HS-5 (cell line): ENCODE data around the gene JAZF1.

Experiments used
- DNase-seq: peaks from one replicate; pipeline ENCODE4 v3.0.0-alpha.2; 2012; ENCODE audit warnings: low read depth

Gene JAZF1

GRCh38 chr7:27835376-27835775, 345.2 kb downstream of the JAZF1 start:
- DNase-seq = no peak

- no peak for DNase-seq
Measured at GRCh38 chr7:27834179-27834921, 346.2 kb downstream of the JAZF1 start.

GRCh38 chr7:27826357-27826756, 354.2 kb downstream of the JAZF1 start:
- no peak for DNase-seq

- no peak for DNase-seq
Measured at GRCh38 chr7:27825891-27826290, 354.7 kb downstream of the JAZF1 start.

- no peak for DNase-seq
Measured at GRCh38 chr7:27822245-27822644, 358.4 kb downstream of the JAZF1 start.

GRCh38 chr7:27812706-27813105, 367.9 kb downstream of the JAZF1 start:
- no peak for DNase-seq

GRCh38 chr7:27810186-27810585, 370.4 kb downstream of the JAZF1 start:
- DNase-seq = no peak

- peak; percentile 39 for DNase-seq
Measured at GRCh38 chr7:27808626-27809025, 372.0 kb downstream of the JAZF1 start.

GRCh38 chr7:27804139-27804538, 376.5 kb downstream of the JAZF1 start:
- no peak for DNase-seq

GRCh38 chr7:27802999-27803398, 377.6 kb downstream of the JAZF1 start:
- no peak for DNase-seq

- DNase-seq = no peak
Measured at GRCh38 chr7:27799212-27799611, 381.4 kb downstream of the JAZF1 start.

- DNase-seq = no peak
Measured at GRCh38 chr7:27795977-27796376, 384.6 kb downstream of the JAZF1 start.

GRCh38 chr7:27793780-27794179, 386.8 kb downstream of the JAZF1 start:
- no peak for DNase-seq

- no peak for DNase-seq
Measured at GRCh38 chr7:27788437-27788836, 392.2 kb downstream of the JAZF1 start.

GRCh38 chr7:27784399-27785053, 396.1 kb downstream of the JAZF1 start:
- peak; percentile 74 for DNase-seq

- DNase-seq = no peak
Measured at GRCh38 chr7:27782849-27783248, 397.7 kb downstream of the JAZF1 start.

GRCh38 chr7:27781188-27781587, 399.4 kb downstream of the JAZF1 start:
- no peak for DNase-seq
